CD4-positive, alpha-beta T cell (primary cell): Measurements from ENCODE around the gene ECEL1. TPM values are rescaled to one million over a fixed set of nuclear protein-coding genes. Genes with fewer than 3 reads are reported as not detected.

ENCODE experiments used
- ATAC-seq: fragments of 200-7000 bp; cut with Tn5 transposase; one replicate; pipeline ENCODE4 v1.10.0; 2022; ENCODE audit warnings: mild to moderate bottlenecking; ENCODE audit not compliant: poor library complexity
- CTCF ChIA-PET: fragments of 350-600 bp; sonication (Branson Sonifier 250); formaldehyde crosslinking; loops from one replicate; lab custom pipeline; 2021; ENCODE audit warnings: antibody characterized with exemption, inconsistent platforms; lab: Charles Lee
- POLR2A ChIA-PET: fragments of 350-600 bp; sonication (Branson Sonifier 250); formaldehyde crosslinking; loops from one replicate; lab custom pipeline; 2021; ENCODE audit warnings: antibody characterized with exemption, inconsistent platforms; lab: Charles Lee
- DNase-seq, 14 experiments: peaks; one replicate each; pipeline ENCODE4 v3.0.0-alpha.2; 2013 to 2020; ENCODE audit warnings: mixed read lengths in 2 of 14
- H3K27ac ChIP-seq, 2 donors: one replicate each; pipeline versions ENCODE4 v1.5.1 to v1.7.0; 2013; ENCODE audit warnings: low read length in 2 of 2, low read depth in 1 of 2, mild to moderate bottlenecking in 1 of 2
- H3K27me3 ChIP-seq, 2 experiments: 1 replicate in 1 of 2; 2 replicates in 1 of 2; pipeline versions ENCODE4 v1.6.1 to v1.7.0; 2013; ENCODE audit warnings: low read length in 2 of 2, control low read depth in 1 of 2, mild to moderate bottlenecking in 1 of 2, moderate library complexity in 1 of 2; ENCODE audit not compliant: insufficient read depth in 2 of 2, control insufficient read depth in 1 of 2
- H3K36me3 ChIP-seq: one replicate; pipeline ENCODE4 v1.6.1; 2013; ENCODE audit warnings: low read length, control low read depth; ENCODE audit not compliant: insufficient read depth
- H3K4me1 ChIP-seq: one replicate; pipeline ENCODE4 v1.6.1; 2013; ENCODE audit warnings: low read length, control low read depth; ENCODE audit not compliant: insufficient read depth
- H3K4me3 ChIP-seq: one replicate; pipeline ENCODE4 v1.5.1; 2013; ENCODE audit warnings: mild to moderate bottlenecking, low read length, moderate library complexity
- H3K9me3 ChIP-seq, 2 experiments: 1 replicate in 1 of 2; 2 replicates in 1 of 2; pipeline versions ENCODE4 v1.6.1 to v1.7.0; 2013; ENCODE audit warnings: low read length in 2 of 2, mild to moderate bottlenecking in 2 of 2, control low read depth in 1 of 2, moderate library complexity in 1 of 2; ENCODE audit not compliant: control insufficient read depth in 1 of 2, insufficient read depth in 1 of 2
- H3K27ac Mint-ChIP-seq: one replicate; pipeline ENCODE4 v1.8.0; 2020; ENCODE audit warnings: mixed read lengths
- H3K27me3 Mint-ChIP-seq: one replicate; pipeline ENCODE4 v1.8.0; 2021; ENCODE audit warnings: mixed read lengths
- H3K36me3 Mint-ChIP-seq: one replicate; pipeline ENCODE4 v1.8.0; 2021; ENCODE audit warnings: low read depth, mixed read lengths
- H3K4me1 Mint-ChIP-seq: one replicate; pipeline ENCODE4 v1.8.0; 2021; ENCODE audit warnings: low read depth, mixed read lengths
- H3K4me3 Mint-ChIP-seq: one replicate; pipeline ENCODE4 v1.8.0; 2020; ENCODE audit warnings: mild to moderate bottlenecking, mixed read lengths
- H3K9me3 Mint-ChIP-seq: one replicate; pipeline ENCODE4 v1.8.0; 2020; ENCODE audit warnings: mixed read lengths
- intact Hi-C, 2 experiments: fragments of 100-400 bp; cut with DNase I in 1 of 2; cut with micrococcal nuclease in 1 of 2; formaldehyde crosslinking; loops; one replicate each; pipeline versions ENCODE4 v1.15.1 to v1.9.0; 2023 to 2025; cut with DNase I, micrococcal nuclease
- total RNA-seq, 174 experiments: library from RNA in 2 of 174; stranded (reverse) in 2 of 174; gene quantifications; one replicate each; pipeline ENCODE4 v1.2.3 and lab custom pipeline; 2021 to 2026
- TF ChIP-seq, protein P1 (sequence below): fragments of 200-600 bp; IDR thresholded peaks from one replicate; pipeline ENCODE4 v1.8.0; 2022; ENCODE audit warnings: antibody characterized with exemption, mild to moderate bottlenecking

ECEL1 gene
- total RNA-seq, 2 experiments from 2014 or later = not detected

DNA sequence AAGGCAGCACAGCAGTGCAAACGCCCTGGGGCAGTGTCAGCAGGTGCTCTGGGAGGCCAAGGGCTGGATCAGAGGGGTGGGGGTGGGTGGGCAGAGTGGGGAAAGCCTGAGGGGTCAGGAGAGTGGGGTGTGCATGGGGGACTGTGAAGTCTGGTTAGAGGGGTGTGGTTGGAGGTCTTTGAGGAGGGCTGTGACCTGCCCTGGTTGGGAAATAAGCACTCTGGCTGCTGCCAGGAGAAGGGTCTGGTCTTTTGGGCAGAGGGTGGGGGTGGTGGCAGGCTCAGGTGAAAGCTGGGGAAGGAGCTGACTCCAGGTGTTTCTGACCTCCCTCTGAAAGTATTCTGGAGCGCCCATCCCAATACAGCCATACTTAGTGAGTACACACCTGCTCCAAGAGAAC is 27.5 kb downstream of the ECEL1 start:
- Histone ChIP-seq H3K4me3 (no peak overlapping the region), H3K27me3 (peaks cover 0 to 4% of the 10 kb centered on the region in 2 experiments), H3K9me3 (peaks cover 0 to 5% of the 10 kb centered on the region in 2 experiments), H3K36me3 (no peaks in the 10 kb centered on the region), H3K4me1 (no peaks in the 10 kb centered on the region), H3K27ac (no peak overlapping the region)
- intact Hi-C loops = no loop called here
- TF ChIP-seq, protein P1, sequence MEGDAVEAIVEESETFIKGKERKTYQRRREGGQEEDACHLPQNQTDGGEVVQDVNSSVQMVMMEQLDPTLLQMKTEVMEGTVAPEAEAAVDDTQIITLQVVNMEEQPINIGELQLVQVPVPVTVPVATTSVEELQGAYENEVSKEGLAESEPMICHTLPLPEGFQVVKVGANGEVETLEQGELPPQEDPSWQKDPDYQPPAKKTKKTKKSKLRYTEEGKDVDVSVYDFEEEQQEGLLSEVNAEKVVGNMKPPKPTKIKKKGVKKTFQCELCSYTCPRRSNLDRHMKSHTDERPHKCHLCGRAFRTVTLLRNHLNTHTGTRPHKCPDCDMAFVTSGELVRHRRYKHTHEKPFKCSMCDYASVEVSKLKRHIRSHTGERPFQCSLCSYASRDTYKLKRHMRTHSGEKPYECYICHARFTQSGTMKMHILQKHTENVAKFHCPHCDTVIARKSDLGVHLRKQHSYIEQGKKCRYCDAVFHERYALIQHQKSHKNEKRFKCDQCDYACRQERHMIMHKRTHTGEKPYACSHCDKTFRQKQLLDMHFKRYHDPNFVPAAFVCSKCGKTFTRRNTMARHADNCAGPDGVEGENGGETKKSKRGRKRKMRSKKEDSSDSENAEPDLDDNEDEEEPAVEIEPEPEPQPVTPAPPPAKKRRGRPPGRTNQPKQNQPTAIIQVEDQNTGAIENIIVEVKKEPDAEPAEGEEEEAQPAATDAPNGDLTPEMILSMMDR = no peak
- DNase-seq (no peak), ATAC-seq (no peak)
- H3K27me3 Mint-ChIP-seq = peaks cover 26% of the 10 kb centered on the region
- ChIA-PET POLR2A (no interaction called here), CTCF (no interaction called here)
- H3K9me3 Mint-ChIP-seq = no peaks in the 10 kb centered on the region
- no peaks in the 10 kb centered on the region for H3K36me3 Mint-ChIP-seq
- no peak overlapping the region for H3K27ac Mint-ChIP-seq
- no peak overlapping the region for H3K4me3 Mint-ChIP-seq
- no peaks in the 10 kb centered on the region for H3K4me1 Mint-ChIP-seq

DNA sequence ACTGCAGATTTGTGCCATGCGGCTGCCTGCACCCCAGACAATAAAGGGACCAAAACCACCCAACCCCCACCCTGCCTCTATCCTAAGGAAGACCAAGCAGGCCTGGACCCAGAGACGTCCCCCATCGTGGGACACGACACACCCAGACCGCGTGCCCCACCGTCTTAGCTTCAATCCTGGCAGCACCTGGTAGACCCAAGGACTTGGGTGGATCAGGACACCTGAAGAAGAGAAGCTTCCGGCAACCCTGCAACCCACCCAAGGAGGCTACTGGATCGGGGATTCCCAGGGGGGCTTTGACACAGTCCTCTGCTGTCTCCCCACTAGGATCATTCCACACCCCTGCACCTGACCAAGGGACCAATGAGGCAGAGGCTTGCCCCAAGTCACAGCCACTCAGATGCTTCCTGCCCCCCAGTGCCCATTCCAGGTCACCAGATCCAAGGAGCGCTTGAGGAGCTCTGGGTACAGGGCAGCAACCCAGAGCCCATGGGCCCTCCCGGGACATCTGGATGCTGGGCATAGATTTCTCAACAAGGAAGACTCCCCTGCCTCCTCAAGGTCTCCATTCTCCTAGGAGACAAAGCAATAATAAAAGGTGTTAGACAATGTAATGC is 28.1 kb downstream of the ECEL1 start:
- Histone ChIP-seq H3K4me3 (no peak overlapping the region), H3K27ac (no peak overlapping the region), H3K4me1 (no peaks in the 10 kb centered on the region), H3K9me3 (peaks cover 0 to 5% of the 10 kb centered on the region in 2 experiments), H3K36me3 (no peaks in the 10 kb centered on the region), H3K27me3 (peaks cover 0 to 4% of the 10 kb centered on the region in 2 experiments)
- Mint-ChIP-seq H3K4me3 (no peak overlapping the region), H3K4me1 (no peaks in the 10 kb centered on the region), H3K9me3 (no peaks in the 10 kb centered on the region), H3K27ac (no peak overlapping the region), H3K36me3 (no peaks in the 10 kb centered on the region), H3K27me3 (peaks cover 26% of the 10 kb centered on the region)
- intact Hi-C loops = no loop called here
- CTCF ChIA-PET = no interaction called here
- DNase-seq (no peak), ATAC-seq (no peak)
- POLR2A ChIA-PET = no interaction called here
- TF ChIP-seq, protein P1 = no peak

DNA sequence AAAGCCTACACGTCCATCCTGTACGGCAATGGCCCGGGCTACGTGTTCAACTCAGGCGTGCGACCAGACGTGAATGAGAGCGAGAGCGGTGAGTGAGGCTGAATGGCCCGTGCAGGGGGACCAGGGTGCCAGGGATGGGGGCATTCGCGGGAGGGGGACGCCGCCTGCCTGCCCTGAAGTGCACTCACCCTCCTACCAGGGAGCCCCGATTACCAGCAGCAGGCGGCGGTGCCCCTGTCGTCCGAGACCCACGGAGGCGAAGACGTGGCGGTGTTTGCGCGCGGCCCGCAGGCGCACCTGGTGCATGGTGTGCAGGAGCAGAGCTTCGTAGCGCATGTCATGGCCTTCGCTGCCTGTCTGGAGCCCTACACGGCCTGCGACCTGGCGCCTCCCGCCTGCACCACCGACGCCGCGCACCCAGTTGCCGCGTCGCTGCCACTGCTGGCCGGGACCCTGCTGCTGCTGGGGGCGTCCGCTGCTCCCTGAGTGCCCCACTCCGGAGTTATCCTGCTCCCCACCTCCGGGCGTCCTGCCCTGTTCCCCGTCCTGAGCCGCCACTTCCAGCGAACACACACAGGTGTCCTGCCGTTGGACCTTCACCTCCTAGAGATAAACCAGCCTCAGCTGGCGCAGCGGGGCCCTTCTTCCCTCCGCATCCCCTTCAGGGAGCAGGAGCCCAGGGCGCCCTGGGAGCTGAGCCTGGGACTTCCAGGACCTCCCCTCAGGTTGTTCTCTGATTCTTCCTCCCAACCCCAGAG is 28.8 kb downstream of the ECEL1 start:
- no peaks in the 10 kb centered on the region for H3K9me3 Mint-ChIP-seq
- Histone ChIP-seq H3K27me3 (peaks cover 0 to 4% of the 10 kb centered on the region in 2 experiments), H3K9me3 (no peaks in the 10 kb centered on the region), H3K36me3 (no peaks in the 10 kb centered on the region), H3K4me3 (no peak overlapping the region), H3K4me1 (no peaks in the 10 kb centered on the region), H3K27ac (no peak overlapping the region)
- intact Hi-C loops = no loop called here
- TF ChIP-seq, protein P1 = no peak
- CTCF ChIA-PET = no interaction called here
- peaks cover 26% of the 10 kb centered on the region for H3K27me3 Mint-ChIP-seq
- H3K4me3 Mint-ChIP-seq = no peak overlapping the region
- DNase-seq = no peak
- no peaks in the 10 kb centered on the region for H3K4me1 Mint-ChIP-seq
- no peak for ATAC-seq
- POLR2A ChIA-PET = no interaction called here
- H3K36me3 Mint-ChIP-seq = no peaks in the 10 kb centered on the region
- no peak overlapping the region for H3K27ac Mint-ChIP-seq
